Skeletal muscle tissue (tissue), 4 donors: ENCODE measurements around the gene ADAM22. TPM values are rescaled to one million over a fixed set of nuclear protein-coding genes. Genes with fewer than 3 reads are reported as not detected.

Source experiments
- H3K27ac ChIP-seq: one replicate; pipeline ENCODE4 v1.7.0; 2013; ENCODE audit warnings: mild to moderate bottlenecking, low read depth, low read length, inconsistent platforms
- H3K27me3 ChIP-seq, 3 donors: one replicate each; pipeline ENCODE4 v1.7.0; 2013; ENCODE audit warnings: low read length in 3 of 3; ENCODE audit not compliant: control insufficient read depth in 3 of 3, insufficient read depth in 3 of 3
- H3K36me3 ChIP-seq, 3 donors: one replicate each; pipeline ENCODE4 v1.7.0; 2013; ENCODE audit warnings: low read length in 3 of 3; ENCODE audit not compliant: control insufficient read depth in 3 of 3, insufficient read depth in 3 of 3
- H3K4me1 ChIP-seq, 3 donors: one replicate each; pipeline ENCODE4 v1.7.0; 2013; ENCODE audit warnings: low read length in 3 of 3, mild to moderate bottlenecking in 3 of 3; ENCODE audit not compliant: control insufficient read depth in 3 of 3, insufficient read depth in 3 of 3
- H3K4me3 ChIP-seq, 3 donors: one replicate each; pipeline ENCODE4 v1.7.0; 2013; ENCODE audit warnings: low read length in 3 of 3
- H3K9ac ChIP-seq, 3 donors: one replicate each; pipeline ENCODE4 v1.7.0; 2013; ENCODE audit warnings: low read length in 3 of 3, mild to moderate bottlenecking in 3 of 3, moderate library complexity in 2 of 3, low read depth in 1 of 3
- H3K9me3 ChIP-seq, 3 donors: one replicate each; pipeline ENCODE4 v1.7.0; 2013; ENCODE audit warnings: low read length in 3 of 3; ENCODE audit not compliant: control insufficient read depth in 3 of 3
- total RNA-seq: library from RNA; depleted of rRNA; stranded (reverse); fragments of >200 nt; gene quantifications from one replicate; pipeline ENCODE4 v1.2.3, GENCODE V29; 2014
- donor health status: Osteomylitis.

Gene ADAM22
- total RNA-seq, 1 donor from 2014 or later, result 9.9 TPM

GRCh38 chr7:88167223-88167622 lies 233.2 kb downstream of the ADAM22 start:
- H3K9ac ChIP-seq, result no peak overlapping the region
- no peak overlapping the region for H3K4me3 ChIP-seq

GRCh38 chr7:88167721-88168120 lies 233.7 kb downstream of the ADAM22 start:
- no peaks in the 10 kb centered on the region for H3K9me3 ChIP-seq
- H3K9ac ChIP-seq, result no peak overlapping the region
- H3K27me3 ChIP-seq, result no peaks in the 10 kb centered on the region
- no peaks in the 10 kb centered on the region for H3K4me1 ChIP-seq
- no peak overlapping the region for H3K4me3 ChIP-seq
- no peaks in the 10 kb centered on the region for H3K36me3 ChIP-seq
- H3K27ac ChIP-seq, result no peak overlapping the region

More at GRCh38 chr7:88167223-88167622, 233.2 kb downstream of the ADAM22 start:
- Histone ChIP-seq H3K27ac (no peak overlapping the region), H3K4me1 (no peaks in the 10 kb centered on the region), H3K9me3 (no peaks in the 10 kb centered on the region), H3K36me3 (no peaks in the 10 kb centered on the region), H3K27me3 (no peaks in the 10 kb centered on the region)

DNA sequence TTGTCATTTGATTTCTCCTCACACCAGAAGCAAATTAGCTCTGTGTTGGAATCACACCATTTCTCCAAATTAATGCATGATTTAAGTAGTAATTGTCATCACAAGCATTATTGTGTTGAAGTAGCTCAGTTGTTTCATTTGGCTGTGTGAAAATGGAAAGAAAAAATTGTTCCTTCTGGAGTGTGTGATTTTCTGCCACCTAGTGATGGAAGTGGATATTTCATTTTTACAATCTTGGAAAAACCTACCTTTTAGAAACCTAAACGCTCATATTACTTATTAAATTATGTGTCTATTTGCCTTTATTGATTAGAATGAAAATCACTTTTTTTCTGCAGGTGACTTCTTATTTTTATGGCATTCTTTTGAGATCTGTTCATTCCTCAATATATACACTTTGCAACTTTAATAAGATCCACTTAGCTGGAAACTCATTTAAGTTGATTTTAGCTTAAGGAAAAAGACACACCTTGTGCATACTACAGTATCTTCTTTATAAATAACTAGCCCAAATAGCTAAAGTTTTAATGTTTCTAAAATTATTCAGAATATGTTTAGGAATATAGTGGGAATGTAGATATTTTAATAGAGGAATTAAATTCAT lies 235.8 kb downstream of the ADAM22 start:
- no peak overlapping the region for H3K9ac ChIP-seq
- H3K4me3 ChIP-seq, result no peak overlapping the region
- no peaks in the 10 kb centered on the region for H3K36me3 ChIP-seq
- no peak overlapping the region for H3K27ac ChIP-seq
- H3K9me3 ChIP-seq, result no peaks in the 10 kb centered on the region
- H3K27me3 ChIP-seq, result no peaks in the 10 kb centered on the region
- no peaks in the 10 kb centered on the region for H3K4me1 ChIP-seq

DNA sequence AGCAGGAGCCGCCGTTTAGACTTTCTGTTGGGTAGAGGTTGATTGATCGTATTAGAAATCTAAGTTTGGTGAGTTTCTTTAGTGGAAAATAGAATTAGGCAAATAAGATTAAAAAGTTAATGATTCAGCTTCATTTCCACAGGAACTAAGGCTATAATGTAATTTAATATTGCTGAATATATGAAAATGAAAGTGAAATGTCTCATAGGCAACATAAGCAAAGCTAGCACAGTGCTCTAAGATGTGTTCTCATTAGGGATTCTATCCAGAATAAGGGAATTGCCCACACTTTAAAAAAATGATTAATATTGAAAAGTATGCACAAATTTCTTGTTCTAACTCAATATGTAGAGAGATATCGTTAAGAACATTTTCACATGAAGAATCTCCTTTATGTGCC lies 238.8 kb downstream of the ADAM22 start:
- H3K27ac ChIP-seq, result no peak overlapping the region
- H3K9me3 ChIP-seq, result no peaks in the 10 kb centered on the region
- H3K4me3 ChIP-seq, result no peak overlapping the region
- no peaks in the 10 kb centered on the region for H3K36me3 ChIP-seq
- no peaks in the 10 kb centered on the region for H3K4me1 ChIP-seq
- H3K27me3 ChIP-seq, result no peaks in the 10 kb centered on the region
- no peak overlapping the region for H3K9ac ChIP-seq

- no peaks in the 10 kb centered on the region for H3K27me3 ChIP-seq
- no peaks in the 10 kb centered on the region for H3K4me1 ChIP-seq
- no peaks in the 10 kb centered on the region for H3K9me3 ChIP-seq
- no peak overlapping the region for H3K9ac ChIP-seq
- no peak overlapping the region for H3K4me3 ChIP-seq
- no peaks in the 10 kb centered on the region for H3K36me3 ChIP-seq
- no peak overlapping the region for H3K27ac ChIP-seq
Observed at GRCh38 chr7:88176190-88176589, 242.1 kb downstream of the ADAM22 start.

DNA sequence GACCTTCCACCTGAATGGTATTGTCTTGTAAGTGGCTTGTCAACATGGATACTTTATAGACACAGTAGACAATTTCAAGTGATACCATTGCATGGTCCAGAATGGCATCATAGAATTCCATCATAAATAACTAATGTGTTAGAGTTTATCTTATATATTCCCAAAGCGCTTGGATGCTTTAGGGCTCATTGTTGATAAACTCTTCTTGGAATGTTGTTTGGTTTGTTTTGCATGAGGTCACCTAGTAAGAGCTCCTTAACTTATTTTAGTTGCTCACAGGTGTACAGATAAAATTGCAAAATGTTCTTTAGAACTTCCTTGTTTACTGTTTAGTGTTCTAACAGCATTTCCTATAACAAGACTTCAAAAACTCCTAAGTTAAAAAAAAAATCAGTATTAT lies 249.0 kb downstream of the ADAM22 start:
- Histone ChIP-seq H3K27ac (no peak overlapping the region), H3K4me1 (no peaks in the 10 kb centered on the region), H3K27me3 (no peaks in the 10 kb centered on the region), H3K9me3 (no peaks in the 10 kb centered on the region), H3K4me3 (no peak overlapping the region), H3K9ac (no peak overlapping the region), H3K36me3 (no peaks in the 10 kb centered on the region)

GRCh38 chr7:88184848-88185304 lies 250.8 kb downstream of the ADAM22 start:
- Histone ChIP-seq H3K4me1 (no peaks in the 10 kb centered on the region), H3K9me3 (no peaks in the 10 kb centered on the region), H3K27me3 (no peaks in the 10 kb centered on the region), H3K4me3 (no peak overlapping the region), H3K27ac (peak overlapping the region; percentile 11), H3K36me3 (no peaks in the 10 kb centered on the region), H3K9ac (no peak overlapping the region)

GRCh38 chr7:88185650-88186049 lies 251.6 kb downstream of the ADAM22 start:
- Histone ChIP-seq H3K4me3 (no peak overlapping the region), H3K4me1 (no peaks in the 10 kb centered on the region), H3K27ac (no peak overlapping the region), H3K36me3 (no peaks in the 10 kb centered on the region), H3K9ac (no peak overlapping the region), H3K9me3 (no peaks in the 10 kb centered on the region), H3K27me3 (no peaks in the 10 kb centered on the region)

DNA sequence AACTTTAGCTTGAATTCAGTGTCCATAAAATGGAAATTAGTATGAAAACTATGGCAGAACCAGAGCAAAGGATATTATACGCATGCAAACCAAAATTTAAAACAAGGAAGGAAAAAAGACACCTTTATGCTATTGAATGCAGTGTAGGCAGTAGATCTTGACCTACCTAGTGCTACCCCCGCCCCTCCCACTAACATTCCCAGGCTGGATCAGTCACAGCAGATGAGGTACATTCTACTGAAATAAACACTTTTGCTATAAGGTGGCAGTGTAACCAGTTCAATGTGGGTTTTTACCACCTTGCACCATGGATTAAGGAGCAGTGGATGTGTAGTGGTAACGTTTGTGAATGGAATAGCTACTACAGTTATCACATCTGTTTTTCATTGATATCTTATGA lies 257.9 kb downstream of the ADAM22 start:
- no peak overlapping the region for H3K9ac ChIP-seq
- no peaks in the 10 kb centered on the region for H3K4me1 ChIP-seq
- H3K27ac ChIP-seq, result no peak overlapping the region
- peaks cover 0 to 2% (median 0%) of the 10 kb centered on the region in 3 donors for H3K36me3 ChIP-seq
- H3K27me3 ChIP-seq, result no peaks in the 10 kb centered on the region
- H3K9me3 ChIP-seq, result no peaks in the 10 kb centered on the region
- no peak overlapping the region for H3K4me3 ChIP-seq

DNA sequence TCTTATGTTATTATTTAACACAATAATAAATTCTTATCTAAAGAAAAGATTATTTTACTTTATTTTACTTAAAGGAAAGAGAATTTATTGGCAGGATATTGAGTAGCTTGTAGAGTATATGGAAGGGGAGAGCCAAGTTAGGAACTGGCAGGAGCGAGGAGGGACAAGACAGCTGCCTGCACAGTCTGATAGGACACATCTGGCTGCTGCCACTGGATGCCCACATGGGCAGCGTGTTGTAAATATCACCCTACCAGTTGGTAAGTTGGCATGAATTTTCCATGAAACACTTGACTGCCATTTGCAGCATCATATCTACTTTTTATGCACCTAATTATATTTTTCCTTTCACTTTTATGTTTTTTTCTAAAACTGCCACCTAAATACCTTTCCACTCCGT lies 266.2 kb downstream of the ADAM22 start:
- no peaks in the 10 kb centered on the region for H3K27me3 ChIP-seq
- H3K9ac ChIP-seq, result no peak overlapping the region
- H3K4me3 ChIP-seq, result no peak overlapping the region
- no peaks in the 10 kb centered on the region for H3K9me3 ChIP-seq
- H3K27ac ChIP-seq, result no peak overlapping the region
- H3K36me3 ChIP-seq, result peaks cover 4 to 20% (median 11%) of the 10 kb centered on the region in 3 donors
- H3K4me1 ChIP-seq, result no peaks in the 10 kb centered on the region
